ENCODE measurements around the gene PHTF2. TPM values are rescaled to one million over a fixed set of nuclear protein-coding genes. Genes with fewer than 3 reads are reported as not detected.
A peak's percentile ranks its signal among the peaks of the same experiment; 100 is the strongest.

Gene PHTF2
- total and polyA plus RNA-seq, 10 of the 15 experiments (the other 5 are each of a cell fraction or from before 2014, with no cell fraction given): 12.9 to 41.8 (median 27.0) TPM

- Histone ChIP-seq H3K27ac (ENCODE audit: control insufficient read depth, insufficient read depth) (no peak overlapping the region), H3K9me3 (replicated peaks; ENCODE audit: control insufficient read depth, insufficient read depth, low read length) (peaks cover 63% of the 10 kb centered on the region), H3K79me2 (ENCODE audit: control insufficient read depth, insufficient read depth, low read length) (peaks cover 38% of the 10 kb centered on the region), H2AFZ (ENCODE audit: control insufficient read depth, low read depth, low read length) (no peak overlapping the region), H3K4me2 (ENCODE audit: control insufficient read depth, insufficient read depth) (no peak overlapping the region), H3K27me3 (replicated peaks in 1 of 2; ENCODE audit: control insufficient read depth in 2 of 2, insufficient read depth in 2 of 2, low read length in 1 of 2) (no peaks in the 10 kb centered on the region), H3K4me3 (no peak overlapping the region), H3K9ac (ENCODE audit: control insufficient read depth, insufficient read depth, low read length) (no peak overlapping the region), H3K36me3 (ENCODE audit: control insufficient read depth in 2 of 2, insufficient read depth in 2 of 2, low read length in 1 of 2) (peaks cover 6 to 13% of the 10 kb centered on the region in 2 experiments; a peak in 3 of 4 replicates), H4K20me1 (ENCODE audit: control insufficient read depth, insufficient read depth) (no peaks in the 10 kb centered on the region), H3K4me1 (ENCODE audit: control insufficient read depth, insufficient read depth, low read length) (peaks cover 10% of the 10 kb centered on the region)
- POLR2A ChIA-PET: no interaction called here
- ATAC-seq (no peak), DNase-seq (ENCODE audit: low read depth, low spot score) (no peak), FAIRE-seq (no peak)
- intact Hi-C loops (cut with micrococcal nuclease; ENCODE audit: unreplicated experiment): no loop called here
- RAD21 ChIA-PET (ENCODE audit: unreplicated experiment): no interaction called here
- in situ Hi-C loops (cut with MboI): no loop called here
- SMC1A ChIA-PET (ENCODE audit: uncharacterized antibody, unreplicated experiment): no interaction called here
- no TSS peak for BruUV-seq (replicated peaks)
- TF ChIP-seq ZNF384 (IDR thresholded peaks at IDR 0.05; ENCODE audit: borderline replicate concordance, low read depth, low read length): 0 out of 2 replicates have a peak, but pooled peaks have one; percentile 12
- no peak for TF ChIP-seq BMI1 (IDR thresholded peaks at IDR 0.05; ENCODE audit: borderline replicate concordance)
- no peak for TF ChIP-seq ZNF24 (IDR thresholded peaks at IDR 0.05)
- TF ChIP-seq FOXM1 (IDR thresholded peaks at IDR 0.05; ENCODE audit: low read depth, low read length): no peak
- TF ChIP-seq SPI1 (IDR thresholded peaks at IDR 0.05; ENCODE audit: borderline replicate concordance, insufficient read depth, low read depth, low read length): no peak
- TF ChIP-seq ETV6 (conservative IDR thresholded peaks at IDR 0.05 in 1 of 2, IDR thresholded peaks at IDR 0.05 in 1 of 2; ENCODE audit: borderline replicate concordance in 1 of 2, low read depth in 1 of 2): no peak
- no peak for TF ChIP-seq HSF1 (IDR thresholded peaks at IDR 0.05; ENCODE audit: low read depth, low read length)
- no peak for TF ChIP-seq CREB1 (IDR thresholded peaks at IDR 0.05; ENCODE audit: low read depth)
- no peak for TF ChIP-seq NFYA (IDR thresholded peaks at IDR 0.05; ENCODE audit: borderline replicate concordance, low read depth, low read length)
- TF ChIP-seq EED (IDR thresholded peaks at IDR 0.05; ENCODE audit: low read depth): no peak
- peak; percentile 27; the same call in 1 of the 2 replicates for TF ChIP-seq RELB (IDR thresholded peaks at IDR 0.05; ENCODE audit: low read depth)
- TF ChIP-seq HCFC1 (IDR thresholded peaks at IDR 0.05; ENCODE audit: low read length): no peak
- TF ChIP-seq ATF2 (IDR thresholded peaks at IDR 0.05; ENCODE audit: low read length): no peak
- TF ChIP-seq MAX (IDR thresholded peaks at IDR 0.05; ENCODE audit: low read depth, low read length): no peak
- no peak for TF ChIP-seq HDAC2 (IDR thresholded peaks at IDR 0.05)
- no peak for TF ChIP-seq CBX3 (IDR thresholded peaks at IDR 0.05; ENCODE audit: borderline replicate concordance, low read depth)
- peak; percentile 99 for TF ChIP-seq CBX5 (IDR thresholded peaks at IDR 0.05; ENCODE audit: low read depth)
- no peak for TF ChIP-seq POLR2AphosphoS5 (IDR thresholded peaks at IDR 0.05; ENCODE audit: low read length)
- TF ChIP-seq E2F4 (IDR thresholded peaks at IDR 0.05; ENCODE audit: low read depth, low read length): no peak
- WGBS (ENCODE audit: insufficient coverage, insufficient replicate concordance, low lambda C conversion rate, missing lambda C conversion rate): 89% methylated on average over 2 of the region's 2 CpGs
- CTCF ChIA-PET: interaction anchor here (0.6 to 0.8 kb wide), 2 partner anchors 15 to 17 kb away, joined by 3 read pairs; no protein-coding TSS in a partner anchor
Observed at GRCh38 chr7:77820967-77821366, 22.4 kb downstream of the PHTF2 start.
